Ascending aorta (tissue), 2 donors: ENCODE data around the gene EMCN. TPM values are rescaled to one million over a fixed set of nuclear protein-coding genes. Genes with fewer than 3 reads are reported as not detected.
"Not testable (repeated sequence)": the region's sequence is repeated elsewhere in the genome, so short reads cannot be mapped to it uniquely, and the experiment has no call there.

Experiments
- DNase-seq, 2 donors: peaks; one replicate each; pipeline ENCODE4 v3.0.0-alpha.2; 2019; ENCODE audit warnings: low spot score in 2 of 2
- H3K27ac ChIP-seq, 2 donors: fragments of 200-600 bp; sonication (generic); one replicate each; pipeline ENCODE4 v1.5.1; 2016 to 2017; ENCODE audit warnings: mild to moderate bottlenecking in 1 of 2
- H3K27me3 ChIP-seq: fragments of 200-600 bp; sonication (generic); one replicate; pipeline ENCODE4 v1.5.1; 2017
- H3K36me3 ChIP-seq, 2 donors: fragments of 200-600 bp; sonication (generic); one replicate each; pipeline ENCODE4 v1.5.1; 2016
- H3K4me1 ChIP-seq, 2 donors: fragments of 200-600 bp; sonication (generic); one replicate each; pipeline ENCODE4 v1.5.1; 2016 to 2017; ENCODE audit warnings: mild to moderate bottlenecking in 1 of 2
- H3K4me3 ChIP-seq, 2 donors: fragments of 200-600 bp; sonication (generic); one replicate each; pipeline ENCODE4 v1.5.1; 2016 to 2017; ENCODE audit warnings: mild to moderate bottlenecking in 1 of 2
- H3K9me3 ChIP-seq, 2 donors: fragments of 200-600 bp; sonication (generic); one replicate each; pipeline ENCODE4 v1.5.1; 2016
- intact Hi-C: fragments of 100-400 bp; cut with DNase I; formaldehyde crosslinking; loops from one replicate; pipeline ENCODE4 v1.15.1; 2023
- total RNA-seq: library from RNA; depleted of rRNA; stranded (reverse); fragments of >200 nt; gene quantifications from one replicate; pipeline ENCODE4 v1.1.0, GENCODE V29; 2016
- TF ChIP-seq, protein P1 (sequence below), 3 experiments: fragments of 200-600 bp in 2 of 3; fragments of 450-650 bp in 1 of 3; sonication (generic) in 2 of 3; IDR thresholded peaks; one replicate each; pipeline ENCODE4 v1.5.1; 2016 to 2019; ENCODE audit warnings: antibody characterized with exemption in 3 of 3, mild to moderate bottlenecking in 1 of 3, moderate library complexity in 1 of 3

Gene EMCN
- total RNA-seq, 1 donor from 2014 or later: 24.6 TPM

DNA sequence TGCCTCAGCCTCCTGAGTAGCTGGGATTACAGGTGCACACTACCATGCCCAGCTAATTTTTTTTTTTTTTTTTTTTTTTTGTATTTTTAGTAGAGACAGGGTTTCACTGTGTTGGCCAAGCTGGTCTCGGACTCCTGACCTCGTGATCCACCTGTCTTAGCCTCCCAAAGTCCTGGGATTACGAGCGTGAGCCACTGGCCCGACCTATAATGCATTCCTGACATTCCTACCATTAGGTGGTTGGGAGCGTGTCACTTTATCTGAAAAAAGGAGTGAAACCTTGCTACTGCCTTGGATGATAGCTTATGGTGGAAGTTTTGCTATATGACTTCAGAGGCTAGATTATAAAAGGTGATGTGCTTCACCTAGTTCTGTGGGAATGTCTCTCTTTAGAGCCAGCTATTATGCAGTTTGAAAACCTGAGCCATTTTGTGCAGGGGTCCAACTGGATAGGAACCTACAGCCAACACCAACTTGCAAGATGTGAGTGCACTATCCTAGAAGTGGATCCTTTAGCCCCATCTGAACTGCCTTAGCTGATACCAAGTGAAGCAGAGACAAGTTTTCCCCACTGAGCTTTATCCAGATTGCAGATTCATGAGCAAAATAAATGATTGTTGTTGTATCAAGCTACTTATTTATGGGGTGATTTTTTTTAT lies 29.8 kb upstream of the EMCN start:
- intact Hi-C loops: no loop called here
- TF ChIP-seq, protein P1, sequence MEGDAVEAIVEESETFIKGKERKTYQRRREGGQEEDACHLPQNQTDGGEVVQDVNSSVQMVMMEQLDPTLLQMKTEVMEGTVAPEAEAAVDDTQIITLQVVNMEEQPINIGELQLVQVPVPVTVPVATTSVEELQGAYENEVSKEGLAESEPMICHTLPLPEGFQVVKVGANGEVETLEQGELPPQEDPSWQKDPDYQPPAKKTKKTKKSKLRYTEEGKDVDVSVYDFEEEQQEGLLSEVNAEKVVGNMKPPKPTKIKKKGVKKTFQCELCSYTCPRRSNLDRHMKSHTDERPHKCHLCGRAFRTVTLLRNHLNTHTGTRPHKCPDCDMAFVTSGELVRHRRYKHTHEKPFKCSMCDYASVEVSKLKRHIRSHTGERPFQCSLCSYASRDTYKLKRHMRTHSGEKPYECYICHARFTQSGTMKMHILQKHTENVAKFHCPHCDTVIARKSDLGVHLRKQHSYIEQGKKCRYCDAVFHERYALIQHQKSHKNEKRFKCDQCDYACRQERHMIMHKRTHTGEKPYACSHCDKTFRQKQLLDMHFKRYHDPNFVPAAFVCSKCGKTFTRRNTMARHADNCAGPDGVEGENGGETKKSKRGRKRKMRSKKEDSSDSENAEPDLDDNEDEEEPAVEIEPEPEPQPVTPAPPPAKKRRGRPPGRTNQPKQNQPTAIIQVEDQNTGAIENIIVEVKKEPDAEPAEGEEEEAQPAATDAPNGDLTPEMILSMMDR (IDR thresholded peaks at IDR 0.05): no peak
- H3K4me1 ChIP-seq: no peaks in the 10 kb centered on the region

DNA sequence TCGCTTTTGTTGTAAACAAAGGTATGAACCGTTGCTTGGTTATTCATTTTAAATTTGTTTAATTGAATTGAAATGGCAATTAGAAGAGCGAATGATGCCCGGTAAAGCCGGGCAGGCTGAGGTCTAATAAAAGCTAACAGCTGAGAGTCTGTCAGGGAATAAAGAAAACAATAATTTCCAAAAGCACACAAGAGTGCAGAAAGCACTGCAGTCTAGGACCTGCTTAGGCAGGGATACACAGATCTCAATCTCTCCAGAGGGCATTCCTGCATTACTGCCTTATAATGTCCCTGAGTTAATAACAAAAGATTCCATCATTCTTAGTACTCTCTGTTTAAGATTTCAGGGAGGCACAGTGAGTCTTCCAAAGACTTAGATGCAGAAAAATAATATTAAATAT lies 27.6 kb upstream of the EMCN start:
- H3K4me3 ChIP-seq: no peak overlapping the region
- no peak for DNase-seq
- H3K36me3 ChIP-seq: no peaks in the 10 kb centered on the region
- H3K27me3 ChIP-seq: no peaks in the 10 kb centered on the region
- intact Hi-C loops: no loop called here
- TF ChIP-seq, protein P1 (IDR thresholded peaks at IDR 0.05): no peak
- no peaks in the 10 kb centered on the region for H3K4me1 ChIP-seq
- H3K27ac ChIP-seq: no peak overlapping the region
- no peaks in the 10 kb centered on the region for H3K9me3 ChIP-seq

More for the DNA sequence above, 29.8 kb upstream of the EMCN start:
- Histone ChIP-seq H3K27me3 (no peaks in the 10 kb centered on the region), H3K4me3 (no peak overlapping the region), H3K36me3 (no peaks in the 10 kb centered on the region), H3K9me3 (no peaks in the 10 kb centered on the region), H3K27ac (no peak overlapping the region)
- DNase-seq: no peak

- intact Hi-C loops: no loop called here
- Histone ChIP-seq H3K36me3 (no peaks in the 10 kb centered on the region), H3K4me3 (no peak overlapping the region), H3K27ac (no peak overlapping the region), H3K4me1 (no peaks in the 10 kb centered on the region), H3K27me3 (no peaks in the 10 kb centered on the region), H3K9me3 (no peaks in the 10 kb centered on the region)
- TF ChIP-seq, protein P1 (IDR thresholded peaks at IDR 0.05): no peak
- no peak for DNase-seq
Observed at GRCh38 chr4:100540131-100540530, 22.3 kb upstream of the EMCN start.

GRCh38 chr4:100539706-100540105 lies 21.9 kb upstream of the EMCN start:
- H3K4me1 ChIP-seq: no peaks in the 10 kb centered on the region
- H3K27ac ChIP-seq: no peak overlapping the region
- H3K36me3 ChIP-seq: no peaks in the 10 kb centered on the region
- no peaks in the 10 kb centered on the region for H3K27me3 ChIP-seq
- no peak overlapping the region for H3K4me3 ChIP-seq
- TF ChIP-seq, protein P1 (IDR thresholded peaks at IDR 0.05): no peak
- DNase-seq: no peak
- no peaks in the 10 kb centered on the region for H3K9me3 ChIP-seq
- intact Hi-C loops: no loop called here

DNA sequence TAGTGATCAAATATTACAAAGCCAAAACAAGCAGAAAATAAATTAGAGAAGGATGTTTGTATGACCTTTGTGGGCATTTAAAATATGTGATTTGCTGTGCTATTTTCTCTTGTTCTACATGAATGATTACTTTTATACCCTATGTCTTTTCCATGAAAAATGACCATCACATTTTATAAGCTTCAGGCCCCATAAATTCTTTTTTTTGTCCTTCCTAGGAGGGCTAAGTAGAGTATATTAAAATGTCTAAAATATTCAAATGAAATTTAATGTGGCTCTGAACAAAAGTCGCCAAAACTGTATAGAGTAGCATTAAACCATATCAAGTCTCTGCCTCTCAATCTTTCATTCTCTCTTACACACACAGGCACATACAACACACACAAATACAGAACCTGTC lies 15.9 kb upstream of the EMCN start:
- no peak overlapping the region for H3K27ac ChIP-seq
- TF ChIP-seq, protein P1 (IDR thresholded peaks at IDR 0.05): no peak
- no peaks in the 10 kb centered on the region for H3K9me3 ChIP-seq
- intact Hi-C loops: no loop called here
- H3K4me3 ChIP-seq: no peak overlapping the region
- H3K4me1 ChIP-seq: no peaks in the 10 kb centered on the region
- no peak for DNase-seq
- no peaks in the 10 kb centered on the region for H3K27me3 ChIP-seq
- no peaks in the 10 kb centered on the region for H3K36me3 ChIP-seq

GRCh38 chr4:100530161-100530560 lies 12.3 kb upstream of the EMCN start:
- intact Hi-C loops, H3K27me3 ChIP-seq: not testable (repeated sequence)

More at GRCh38 chr4:100530161-100530560, 12.3 kb upstream of the EMCN start:
- not testable (repeated sequence) for H3K36me3 ChIP-seq, H3K27ac ChIP-seq, H3K9me3 ChIP-seq, H3K4me3 ChIP-seq, DNase-seq, H3K4me1 ChIP-seq
